Measurements from ENCODE around the gene C16orf95. TPM values are rescaled to one million over a fixed set of nuclear protein-coding genes. Genes with fewer than 3 reads are reported as not detected.

The C16orf95 gene
- total RNA-seq, 1 donor: 3.4 TPM

- no peak overlapping the region for H3K4me3 ChIP-seq (ENCODE audit: low read depth, low read length)
- TF ChIP-seq CTCF (IDR thresholded peaks at IDR 0.05; ENCODE audit: insufficient read depth, low read length): no peak
- DNase-seq (ENCODE audit: low read depth): no peak
These were observed 19.4 kb upstream of the C16orf95 start for GRCh38 chr16:87336434-87337240.

GRCh38 chr16:87335625-87336433 lies 18.6 kb upstream of the C16orf95 start:
- no peak overlapping the region for H3K4me3 ChIP-seq (ENCODE audit: low read depth, low read length)
- TF ChIP-seq CTCF (IDR thresholded peaks at IDR 0.05; ENCODE audit: insufficient read depth, low read length): no peak
- no peak for DNase-seq (ENCODE audit: low read depth)

GRCh38 chr16:87334651-87335624 lies 17.7 kb upstream of the C16orf95 start:
- DNase-seq (ENCODE audit: low read depth): no peak
- no peak for TF ChIP-seq CTCF (IDR thresholded peaks at IDR 0.05; ENCODE audit: insufficient read depth, low read length)
- H3K4me3 ChIP-seq (ENCODE audit: low read depth, low read length): no peak overlapping the region

DNA sequence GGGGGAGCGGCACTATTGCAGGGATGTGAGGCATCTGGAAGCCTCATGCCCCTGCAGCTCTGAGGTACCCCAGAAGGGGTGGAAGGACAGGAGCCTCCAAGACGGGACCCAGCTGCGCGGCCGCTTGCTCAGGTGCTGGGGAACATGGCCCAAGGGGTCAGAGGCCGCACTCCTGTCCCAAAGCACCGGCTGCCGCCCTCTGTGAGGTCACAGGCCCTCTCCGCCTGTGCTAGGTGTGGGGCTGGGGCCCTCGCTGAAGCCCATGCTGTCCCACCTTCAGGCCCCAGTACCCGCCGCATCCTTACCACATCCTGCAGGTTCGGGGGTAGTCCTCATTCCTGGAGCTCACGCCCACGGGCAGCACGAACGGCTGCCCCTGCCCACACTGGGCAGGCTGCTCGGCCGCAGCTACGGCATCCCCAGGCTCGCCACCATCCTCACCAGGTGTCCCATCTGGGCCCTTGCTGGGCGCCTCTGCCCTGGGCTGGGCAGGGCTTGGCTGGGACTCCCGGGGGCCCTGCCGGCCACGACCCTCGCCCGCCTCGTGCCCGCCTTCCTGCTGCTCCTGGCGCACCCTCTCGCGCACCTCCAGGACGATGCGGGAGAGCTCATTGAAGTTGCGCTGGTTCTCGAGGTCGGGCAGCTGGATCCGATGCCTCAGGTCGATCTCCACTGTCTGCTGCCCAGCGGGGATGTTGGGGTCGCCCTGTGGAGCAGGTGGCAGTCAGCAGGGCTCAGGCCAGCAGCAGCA lies 16.6 kb upstream of the C16orf95 start:
- no peak for DNase-seq (ENCODE audit: low read depth)
- no peak for TF ChIP-seq CTCF (IDR thresholded peaks at IDR 0.05; ENCODE audit: insufficient read depth, low read length)
- H3K4me3 ChIP-seq (ENCODE audit: low read depth, low read length): no peak overlapping the region

GRCh38 chr16:87333101-87333500 lies 15.9 kb upstream of the C16orf95 start:
- no peak for DNase-seq (ENCODE audit: low read depth)
- H3K4me3 ChIP-seq (ENCODE audit: low read depth, low read length): no peak overlapping the region
- TF ChIP-seq CTCF (IDR thresholded peaks at IDR 0.05; ENCODE audit: insufficient read depth, low read length): no peak

- no peak for TF ChIP-seq CTCF (IDR thresholded peaks at IDR 0.05; ENCODE audit: insufficient read depth, low read length)
- DNase-seq (ENCODE audit: low read depth): no peak
- no peak overlapping the region for H3K4me3 ChIP-seq (ENCODE audit: low read depth, low read length)
These were observed 15.0 kb upstream of the C16orf95 start for GRCh38 chr16:87332150-87332549.

Measured in fibroblast of the aortic adventitia (primary cell).